ENCODE results near the gene LLGL2.

The LLGL2 gene

DNA sequence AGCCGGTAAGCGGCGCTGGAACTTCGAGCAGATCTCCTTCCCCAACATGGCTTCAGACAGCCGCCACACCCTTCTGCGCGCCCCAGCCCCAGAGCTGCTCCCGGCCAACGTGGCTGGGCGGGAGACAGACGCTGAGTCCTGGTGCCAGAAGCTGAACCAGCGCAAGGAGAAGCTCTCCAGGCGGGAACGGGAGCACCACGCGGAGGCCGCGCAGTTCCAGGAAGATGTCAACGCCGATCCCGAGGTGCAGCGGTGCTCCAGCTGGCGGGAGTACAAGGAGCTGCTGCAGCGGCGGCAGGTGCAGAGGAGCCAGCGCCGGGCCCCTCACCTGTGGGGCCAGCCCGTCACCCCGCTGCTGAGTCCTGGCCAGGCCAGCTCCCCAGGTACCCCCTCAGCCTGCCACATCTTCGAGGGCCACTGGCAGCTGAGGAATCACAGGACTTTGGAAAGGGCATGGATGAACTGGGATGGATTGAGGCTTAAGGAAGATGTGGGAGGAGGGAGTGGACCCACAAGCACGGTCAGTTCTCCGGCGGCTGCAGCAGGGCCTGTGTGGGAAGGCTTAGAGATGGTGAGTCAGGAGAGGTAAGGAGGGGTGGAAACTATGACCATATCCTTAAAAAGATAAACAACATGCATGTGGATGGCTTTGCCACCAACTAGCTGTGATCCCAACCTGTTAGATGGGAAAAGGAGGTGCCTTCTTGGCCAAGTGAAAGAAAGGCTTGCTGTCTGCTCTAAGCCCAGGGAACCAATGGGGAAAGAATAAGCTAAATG is 3.4 kb upstream of the LLGL2 start:
- DNase-seq (ENCODE audit: low read depth in 2 of 2), result no peak

DNA sequence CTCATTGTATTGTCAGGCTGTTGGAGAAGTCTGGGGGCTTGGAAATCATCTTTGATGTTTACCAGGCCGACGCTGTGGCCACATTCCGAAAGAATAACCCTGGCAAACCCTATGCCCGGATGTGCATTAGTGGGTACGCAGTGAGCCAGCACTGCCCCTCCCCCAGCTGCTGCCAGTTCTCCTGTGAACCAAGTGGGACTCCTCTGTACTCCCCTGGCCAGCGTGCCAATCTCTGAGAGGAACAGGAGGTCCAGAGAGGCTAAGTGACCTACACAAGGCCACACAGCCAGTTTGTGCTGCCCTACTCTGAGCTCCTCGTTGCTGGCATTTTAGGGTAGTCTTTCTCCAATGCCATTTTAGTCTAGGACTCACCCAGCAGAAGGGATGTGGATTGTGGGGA is 1.9 kb upstream of the LLGL2 start:
- no peak for DNase-seq (ENCODE audit: low read depth in 2 of 2)

DNA sequence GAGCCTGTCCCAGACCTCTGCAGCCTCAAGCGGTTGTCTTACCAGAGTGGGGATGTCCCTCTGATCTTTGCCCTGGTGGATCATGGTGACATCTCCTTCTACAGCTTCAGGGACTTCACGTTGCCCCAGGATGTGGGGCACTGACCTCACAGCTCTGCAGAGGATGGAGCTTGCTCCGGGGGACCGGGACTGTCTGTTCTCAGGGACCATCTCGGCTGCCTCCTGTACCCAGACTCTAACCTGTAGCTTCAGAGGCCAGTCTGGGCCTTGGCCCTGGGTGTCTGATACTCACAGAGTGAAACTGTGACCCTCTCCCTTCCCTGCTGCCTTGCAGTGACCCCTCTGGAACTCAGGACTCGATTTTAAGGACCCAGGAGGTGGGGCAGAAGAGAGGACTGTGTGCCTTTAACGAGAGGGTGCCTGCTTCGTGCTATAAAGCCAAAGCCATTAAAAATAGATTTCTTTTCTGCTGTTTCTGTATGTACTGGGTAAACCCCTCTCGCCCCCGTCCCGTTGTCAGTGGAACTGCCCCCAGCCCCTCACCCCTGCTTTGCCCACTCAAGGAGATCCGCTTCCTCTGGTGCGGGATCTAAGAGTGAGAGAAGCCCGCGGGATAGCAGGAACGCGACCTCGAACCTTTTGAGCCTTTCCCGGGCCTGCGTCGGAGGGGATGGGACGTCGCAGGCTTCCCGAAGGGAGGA is 1.1 kb upstream of the LLGL2 start:
- DNase-seq (ENCODE audit: low read depth in 2 of 2), result no peak

DNA sequence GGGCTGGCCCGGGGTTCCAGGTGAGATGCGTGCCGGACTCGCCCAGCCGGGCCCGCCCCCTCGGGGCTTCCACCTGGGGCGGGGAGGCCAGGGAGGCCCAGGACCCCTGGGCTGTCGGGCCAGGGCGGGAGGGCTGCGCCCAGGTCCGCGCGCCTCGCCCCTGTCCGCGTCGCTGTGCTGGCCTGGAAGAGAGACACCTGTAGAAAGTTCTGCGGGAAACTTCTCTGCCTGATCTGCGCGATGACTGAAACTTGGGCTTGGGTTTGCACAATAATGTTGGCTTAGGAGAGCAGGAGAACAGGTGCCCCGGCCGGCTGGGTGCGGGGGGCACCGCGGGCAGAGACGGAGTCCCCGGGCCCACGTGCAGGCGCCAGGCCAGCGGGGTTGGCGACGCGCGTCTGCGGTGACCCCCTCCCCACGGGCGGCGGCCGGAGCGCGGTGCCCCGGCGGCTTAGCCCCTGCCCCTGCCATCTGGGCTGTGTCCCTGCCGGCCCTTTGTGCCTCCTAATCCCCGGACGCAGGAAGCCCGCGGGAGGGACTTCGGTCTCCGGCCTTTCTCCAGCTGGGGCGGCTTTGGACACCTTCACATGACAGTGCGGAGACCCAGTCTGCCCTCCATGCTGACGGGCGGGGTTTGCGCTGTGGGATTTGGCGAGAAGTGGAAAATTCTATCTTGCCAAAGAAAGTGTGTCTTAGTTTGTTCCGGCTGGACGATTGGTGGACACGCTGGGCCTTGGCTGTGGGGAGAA is 483 bp downstream of the LLGL2 start:
- DNase-seq (ENCODE audit: low read depth in 2 of 2), result no peak

DNA sequence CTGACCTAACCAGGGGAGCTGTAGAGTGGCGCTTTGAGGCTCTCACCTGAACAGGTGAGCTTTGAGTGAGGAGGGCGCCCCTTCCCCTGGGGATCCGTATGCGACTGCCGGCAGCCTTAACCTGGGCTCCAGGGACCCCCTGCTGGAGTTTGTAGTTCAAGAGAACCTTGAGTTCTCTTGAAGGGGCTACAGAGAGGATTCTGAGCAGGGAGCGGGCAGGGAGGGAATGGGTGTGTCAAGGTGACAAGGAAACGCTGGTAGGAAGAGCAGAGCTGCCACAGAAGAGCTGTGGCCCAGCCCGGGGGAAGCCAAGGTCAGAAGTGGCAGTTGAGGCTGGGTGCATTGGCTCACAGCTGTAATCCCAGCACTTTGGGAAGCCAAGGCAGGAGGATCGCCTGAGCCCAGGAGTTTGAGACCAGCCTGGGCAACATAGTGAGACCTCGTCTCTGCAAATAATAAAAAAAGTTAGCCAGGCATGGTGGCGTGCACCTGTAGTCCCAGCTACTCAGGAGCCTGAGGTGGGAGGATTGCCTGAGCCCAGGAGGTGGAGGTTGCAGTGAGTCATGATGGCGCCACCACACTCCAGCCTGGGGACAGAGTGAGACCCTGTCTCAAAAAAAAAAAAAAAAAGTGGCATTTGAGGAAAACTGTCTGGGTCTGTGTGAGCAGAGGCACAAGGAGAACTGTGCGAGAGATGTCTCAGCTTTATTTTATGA is 1.2 kb downstream of the LLGL2 start:
- DNase-seq (ENCODE audit: low read depth in 2 of 2), result no peak

DNA sequence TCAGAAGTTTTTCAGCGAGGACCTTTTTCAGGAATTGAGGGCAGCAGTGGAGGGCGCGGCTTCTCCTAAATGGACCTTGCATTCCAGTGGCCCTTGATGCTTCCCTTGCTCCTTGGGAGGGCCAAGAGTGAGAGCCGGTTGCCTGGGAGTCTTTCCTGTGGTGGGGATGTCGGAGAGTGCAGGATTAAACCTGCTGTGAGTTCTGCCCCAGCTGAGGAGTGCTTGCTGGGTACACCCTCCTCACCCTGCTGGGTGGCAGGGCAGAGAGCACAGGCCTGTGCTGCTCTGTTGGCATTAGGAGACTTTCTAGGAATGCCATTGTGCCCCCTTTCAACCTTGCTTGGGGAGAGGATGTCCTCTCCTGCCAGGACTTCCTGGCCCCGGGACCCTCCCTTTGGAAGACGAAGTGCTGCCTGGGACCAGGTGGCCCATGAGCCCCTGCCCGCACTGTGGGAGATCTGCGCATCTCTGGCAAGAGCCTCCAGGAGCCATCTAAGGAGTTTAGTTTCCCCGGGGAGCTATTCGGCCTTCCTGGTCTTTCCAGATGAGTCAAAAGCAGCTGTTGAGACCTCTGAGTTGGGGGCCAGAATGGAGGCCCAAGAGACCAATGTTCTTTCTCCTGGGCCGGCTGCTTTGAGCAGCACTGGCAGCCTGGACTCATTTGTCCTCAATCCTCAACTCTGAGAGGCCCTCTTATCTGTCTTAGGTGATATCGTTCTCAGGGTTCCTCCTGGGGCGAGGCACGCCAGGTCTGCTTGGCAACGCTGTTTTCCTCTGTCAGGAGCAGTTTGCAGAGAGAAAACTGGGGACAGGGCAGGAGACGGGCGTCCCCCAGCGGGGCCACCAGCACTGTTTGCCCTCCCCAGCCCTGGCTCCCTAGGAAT is 5.6 kb downstream of the LLGL2 start:
- DNase-seq (ENCODE audit: low read depth in 2 of 2), result no peak

DNA sequence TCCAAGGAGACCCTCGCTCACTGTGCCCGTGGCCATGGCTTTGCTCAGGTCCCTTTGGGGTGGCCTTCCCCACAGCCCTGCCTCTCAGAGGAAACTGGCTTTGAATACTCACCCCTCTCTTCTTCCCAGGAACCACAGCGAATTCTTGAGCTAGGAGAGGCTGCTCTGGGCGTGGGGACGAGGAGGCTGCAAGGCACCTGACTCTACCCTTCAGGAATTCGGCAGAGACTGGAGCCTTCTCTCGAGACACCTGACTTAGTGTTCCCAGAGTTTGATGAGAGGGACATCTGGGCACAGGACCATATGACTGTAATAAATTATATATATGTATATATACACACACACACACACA is 6.2 kb downstream of the LLGL2 start:
- DNase-seq (ENCODE audit: low read depth in 2 of 2), result no peak

DNA sequence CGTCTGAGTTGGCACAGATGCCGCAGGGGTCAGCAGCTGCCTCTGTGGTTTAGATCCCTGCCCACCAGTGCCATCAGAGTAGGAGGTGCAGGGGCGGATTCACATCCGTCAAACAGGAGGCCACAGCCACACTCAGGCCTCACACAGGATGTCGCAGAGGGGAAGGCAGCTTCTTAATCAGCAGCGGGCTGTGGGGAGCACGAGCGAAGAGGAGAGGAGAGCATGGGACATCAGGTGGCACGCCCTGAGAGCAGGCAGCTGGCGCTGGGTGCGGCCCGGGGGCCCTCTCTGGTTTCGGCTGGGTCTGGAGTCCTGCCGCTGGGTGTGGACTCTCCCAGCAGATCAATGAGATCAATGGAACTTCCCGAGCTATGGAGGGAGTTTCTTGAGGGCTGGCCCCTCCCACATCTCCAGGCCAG is 9.6 kb downstream of the LLGL2 start:
- peak; percentile 56 to 67 for DNase-seq (ENCODE audit: low read depth in 2 of 2)

DNA sequence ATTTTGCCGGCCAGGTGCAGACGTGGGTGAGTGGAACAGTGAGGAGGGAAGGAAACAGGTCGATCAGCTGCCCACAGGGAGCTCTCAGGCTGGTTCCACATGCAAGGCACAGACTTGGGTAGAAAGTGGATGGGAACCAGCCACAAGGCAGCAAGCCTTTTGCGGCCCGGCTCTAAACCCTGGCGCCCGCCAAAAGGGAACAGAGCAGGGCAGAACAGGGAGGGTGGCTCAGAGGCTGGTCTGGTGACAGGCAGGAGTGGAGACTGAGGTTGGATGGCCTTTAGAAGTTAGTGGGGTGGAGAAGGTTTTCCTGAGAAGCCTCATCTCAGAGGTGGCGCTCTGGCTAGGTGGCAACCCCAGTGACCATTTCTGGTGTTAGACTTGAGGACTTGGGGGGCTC is 10.4 kb downstream of the LLGL2 start:
- no peak for DNase-seq (ENCODE audit: low read depth in 2 of 2)

DNA sequence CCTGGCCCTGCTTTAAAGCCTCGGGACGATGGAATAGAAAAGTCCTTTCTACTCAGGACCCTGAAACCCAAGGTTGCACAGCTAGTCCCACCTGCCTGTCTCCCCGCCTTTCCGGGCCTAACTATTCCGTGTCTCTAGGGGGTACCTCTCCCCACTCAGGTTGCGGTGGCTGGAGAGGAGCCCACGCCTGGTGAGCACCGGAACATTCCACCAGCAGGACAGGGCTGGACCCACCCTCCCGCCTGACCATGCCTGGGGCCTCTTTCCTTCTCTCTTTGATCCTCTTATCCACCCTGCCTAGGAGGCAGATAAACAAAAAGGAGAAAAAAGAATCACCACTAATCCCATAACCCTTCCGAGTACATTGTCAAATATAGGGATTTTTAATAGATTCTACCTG is 10.9 kb downstream of the LLGL2 start:
- DNase-seq (ENCODE audit: low read depth in 2 of 2), result no peak

DNA sequence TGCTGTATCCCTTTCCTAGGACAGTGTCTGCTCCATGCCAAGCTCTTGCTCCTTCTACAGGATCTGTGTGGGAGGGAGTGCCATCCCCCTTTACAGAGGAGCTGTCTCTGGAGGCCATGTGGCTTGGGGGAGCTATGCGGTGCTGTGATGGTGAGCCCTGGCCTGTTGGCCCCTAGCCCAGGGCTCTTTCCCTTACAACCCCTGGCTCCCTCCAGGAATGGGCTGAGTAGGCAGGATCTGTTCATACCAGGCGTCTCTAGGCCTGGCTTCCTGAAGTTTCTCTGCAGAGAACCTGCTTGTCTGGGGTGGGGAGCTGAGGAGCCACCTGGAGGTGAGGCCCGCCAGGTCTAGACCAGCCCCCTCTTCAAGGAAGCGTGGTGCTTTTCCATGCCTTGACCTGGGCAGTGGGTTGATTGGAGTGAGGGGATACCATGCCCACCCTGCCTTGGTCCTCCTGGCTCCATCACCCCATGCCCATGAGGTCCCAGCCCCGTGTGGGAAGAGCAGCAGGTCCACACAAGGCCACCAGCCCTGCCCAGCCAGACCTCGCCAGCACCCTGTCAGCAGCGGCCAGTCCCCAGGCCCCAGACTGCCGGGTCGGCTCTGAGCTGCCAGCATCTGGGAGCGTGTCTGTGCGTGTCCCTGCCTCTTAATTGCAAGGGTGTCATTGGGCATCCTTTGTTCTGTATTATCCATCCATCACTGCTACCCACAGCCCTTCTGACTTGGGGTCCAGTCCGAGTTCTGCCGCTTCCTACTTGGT is 14.7 kb downstream of the LLGL2 start:
- DNase-seq (ENCODE audit: low read depth in 2 of 2), result no peak

DNA sequence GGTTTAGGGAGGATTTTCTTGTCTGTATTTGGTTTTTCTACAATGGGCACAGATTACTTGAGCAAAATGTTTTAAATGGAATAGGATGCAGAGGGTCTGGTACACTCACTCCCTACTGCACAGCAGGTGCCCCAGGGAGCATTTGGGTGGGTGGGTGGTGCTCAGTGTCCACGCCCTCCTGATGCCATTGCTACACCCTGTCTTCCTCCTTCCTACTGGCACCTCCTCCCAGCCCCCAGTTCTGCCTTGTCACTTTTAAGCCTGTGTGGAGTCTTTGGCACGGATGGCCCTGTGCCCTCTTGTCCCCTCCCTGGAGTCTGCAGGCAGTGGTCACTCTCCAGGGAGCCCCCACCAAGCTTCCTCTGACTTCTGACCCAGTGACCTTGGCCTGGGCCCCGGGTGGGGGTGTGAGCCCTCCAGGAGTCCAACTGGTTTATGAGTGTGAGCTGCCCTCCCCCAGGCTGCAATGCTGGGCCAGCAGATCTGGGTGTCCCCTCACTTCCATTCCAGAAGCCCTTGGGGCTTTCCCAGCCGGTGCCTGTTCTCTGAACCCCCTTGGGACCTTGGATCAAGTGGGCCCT is 15.5 kb downstream of the LLGL2 start:
- no peak for DNase-seq (ENCODE audit: low read depth in 2 of 2)

DNA sequence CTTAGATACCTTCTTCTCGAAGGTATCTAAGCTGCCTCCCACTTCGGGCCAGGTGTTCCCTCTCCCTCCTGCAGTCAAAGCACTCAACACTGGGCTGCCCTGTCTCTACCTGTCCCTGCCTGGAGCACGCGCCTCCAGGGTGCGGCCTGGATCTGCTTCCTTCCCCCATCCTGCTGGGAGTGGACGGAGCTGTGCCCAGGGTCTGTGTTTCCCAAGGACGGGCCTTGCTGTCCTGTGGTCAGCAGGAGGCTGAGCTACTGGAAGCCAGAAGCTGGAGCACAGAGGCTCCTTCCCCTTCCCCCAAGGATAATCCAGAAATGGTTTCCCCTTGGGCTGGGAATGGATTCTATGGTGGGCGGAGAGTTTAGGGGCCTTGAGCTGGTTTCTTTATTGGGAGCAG is 16.7 kb downstream of the LLGL2 start:
- DNase-seq (ENCODE audit: low read depth in 2 of 2), result no peak

DNA sequence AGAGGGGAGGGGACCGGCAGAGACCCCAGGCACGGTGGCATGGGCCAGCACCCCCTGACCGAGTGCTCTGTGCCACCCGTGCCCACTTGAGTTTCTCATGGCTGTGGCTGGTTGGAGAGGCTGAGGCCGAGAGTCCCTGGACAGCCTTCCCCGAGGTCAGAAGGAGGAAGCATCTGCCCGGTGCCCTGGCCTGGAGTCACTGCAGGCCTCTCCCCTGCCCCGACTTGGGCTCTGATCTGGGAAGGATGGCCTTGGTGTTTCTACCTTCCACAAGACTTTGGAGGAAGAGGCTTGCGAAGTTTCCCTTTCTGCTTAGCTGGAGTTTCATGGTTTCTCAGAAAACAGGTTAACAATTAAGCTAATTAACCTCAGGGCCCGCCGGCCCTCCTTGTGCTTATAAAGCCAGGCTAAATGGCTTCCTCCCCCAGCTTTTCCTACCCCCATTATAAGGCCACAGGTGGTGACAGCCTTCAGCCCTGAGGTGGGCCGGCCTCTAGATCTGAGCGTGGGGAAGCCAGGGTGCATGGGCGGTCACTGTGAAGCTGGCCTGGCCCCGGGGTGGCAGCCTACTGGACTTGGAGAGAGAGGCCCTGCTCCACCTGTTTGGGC is 17.3 kb downstream of the LLGL2 start:
- no peak for DNase-seq (ENCODE audit: low read depth in 2 of 2)

DNA sequence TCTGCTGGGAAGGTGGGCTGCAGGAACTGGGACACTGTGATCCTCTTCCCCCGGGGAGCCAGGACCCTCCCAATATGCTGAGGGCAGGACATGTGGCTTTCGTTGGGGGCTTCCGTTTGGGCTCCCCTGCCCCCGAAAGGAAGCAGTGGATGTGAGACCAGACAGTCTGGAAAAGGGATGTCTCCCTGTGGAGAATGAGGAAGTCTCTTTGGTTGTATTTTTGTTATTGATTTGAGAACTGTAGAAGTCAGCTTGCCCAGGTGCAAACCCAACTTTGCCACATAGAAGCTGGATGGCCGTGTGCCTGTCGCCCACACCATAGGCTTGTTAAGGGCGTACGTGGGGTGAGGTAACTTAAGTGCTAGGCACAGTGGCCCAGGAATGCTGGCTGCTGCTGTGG is 18.8 kb downstream of the LLGL2 start:
- no peak for DNase-seq (ENCODE audit: low read depth in 2 of 2)

DNA sequence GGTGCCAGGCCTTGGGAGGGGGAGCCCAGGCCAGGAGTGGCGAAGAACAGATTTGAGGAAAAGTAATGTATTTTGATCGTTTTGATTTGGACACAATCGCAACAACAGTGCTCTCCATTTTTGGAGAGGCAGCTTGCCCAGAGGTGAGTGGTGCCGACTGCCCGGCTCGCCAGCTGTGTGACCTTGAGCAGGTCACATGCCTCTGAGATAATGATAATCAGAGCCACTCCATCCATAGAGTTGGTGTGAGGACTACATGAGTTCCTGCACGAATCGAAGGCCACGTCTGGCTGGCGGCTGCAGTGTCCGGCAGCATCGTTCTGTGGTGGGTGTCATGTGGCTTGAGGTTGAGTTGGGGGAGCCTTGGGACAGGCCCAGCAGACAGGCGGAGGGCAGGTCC is 20.7 kb downstream of the LLGL2 start:
- DNase-seq (ENCODE audit: low read depth in 2 of 2), result no peak

DNA sequence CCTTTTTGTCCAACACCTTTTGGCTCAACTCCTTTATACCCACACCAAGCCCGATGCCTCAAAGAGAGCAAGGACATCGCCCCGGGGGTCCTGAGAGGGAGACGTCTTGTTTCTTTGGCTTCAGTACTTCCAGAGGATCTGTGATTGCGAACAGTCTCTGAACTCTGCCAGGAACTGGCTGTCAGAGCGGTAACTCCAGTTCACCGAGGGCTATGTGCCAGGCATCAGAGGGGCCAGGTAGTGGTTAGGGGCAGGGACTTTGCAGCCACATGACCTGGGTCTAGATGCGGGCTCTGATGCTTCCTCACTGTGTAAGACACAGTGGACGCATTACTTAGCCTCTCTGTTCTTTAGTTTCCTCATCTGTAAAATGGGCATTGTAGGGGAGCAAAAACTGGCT is 21.6 kb downstream of the LLGL2 start:
- DNase-seq (ENCODE audit: low read depth in 2 of 2), result no peak

DNA sequence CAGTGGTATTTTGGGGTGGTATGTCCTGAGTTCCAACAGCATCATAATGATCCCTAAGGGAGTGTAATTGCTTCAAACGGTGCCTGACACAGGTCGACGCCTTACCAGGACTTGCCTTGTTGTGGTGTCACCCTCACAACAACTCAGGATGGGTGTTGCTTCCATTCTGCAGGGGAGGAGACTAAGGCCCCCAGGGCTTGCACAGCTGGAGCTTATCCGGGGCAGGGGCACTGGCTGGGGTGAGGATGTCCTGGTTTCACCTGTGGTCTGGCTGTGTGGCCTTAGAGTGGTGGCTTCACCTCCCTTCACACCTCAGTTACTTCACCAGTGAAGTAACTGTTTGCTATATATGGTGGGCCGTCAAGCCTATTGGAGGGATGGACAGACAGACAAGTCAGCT is 23.3 kb downstream of the LLGL2 start:
- no peak for DNase-seq (ENCODE audit: low read depth in 2 of 2)

DNA sequence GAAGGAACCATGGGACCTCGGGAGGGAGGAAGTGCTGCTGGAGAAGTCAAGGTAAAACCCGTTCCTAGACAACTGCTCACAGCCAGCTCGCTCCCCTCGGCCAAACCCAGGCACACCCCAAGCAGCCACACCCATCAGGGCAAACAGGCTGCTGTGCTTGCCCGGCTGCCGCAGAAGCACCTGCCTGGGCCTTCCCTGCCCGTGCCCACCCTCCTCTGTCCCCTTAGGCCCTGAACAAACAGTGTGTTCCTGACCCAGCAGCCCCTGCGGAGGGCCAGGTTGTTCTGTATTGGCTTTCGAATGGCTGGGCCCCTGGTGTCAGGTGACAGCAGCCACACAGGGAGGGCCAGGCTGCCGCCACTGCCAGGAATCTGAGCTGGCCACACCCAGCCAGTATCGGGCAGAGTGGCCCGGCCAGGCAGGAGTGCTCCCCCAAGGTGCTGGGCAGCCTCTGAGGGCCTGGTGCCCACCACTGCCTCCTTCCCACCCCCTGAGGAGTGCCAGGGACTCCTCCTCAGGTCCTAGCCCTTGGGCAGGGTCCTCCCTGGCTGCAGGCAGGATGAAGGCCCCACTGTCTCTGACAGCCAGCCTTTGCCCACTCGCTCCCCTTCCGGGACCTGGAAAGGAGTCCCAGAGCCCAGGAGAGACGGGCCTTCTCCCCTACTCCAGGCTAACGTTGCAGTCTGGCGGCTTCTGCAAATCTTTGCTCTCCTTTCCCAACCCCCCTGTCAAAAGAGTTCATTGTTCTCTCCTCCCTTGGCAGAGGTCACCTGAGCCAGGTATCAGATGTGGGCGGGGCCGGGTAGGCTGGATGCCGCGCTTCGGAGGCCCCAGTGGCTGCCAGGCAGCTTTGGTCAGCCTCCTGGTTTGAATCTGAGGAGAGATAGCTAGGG is 24.0 kb downstream of the LLGL2 start:
- no peak for DNase-seq (ENCODE audit: low read depth in 2 of 2)
